Adrenal gland (tissue), 5 donors: ENCODE measurements around the gene LRRK2.

Experiments used
- CTCF ChIP-seq, 6 experiments: fragments of 450-650 bp in 4 of 6; fragments of 200-600 bp in 2 of 6; sonication (generic) in 1 of 6; IDR thresholded peaks; 1 replicate in 5 of 6; 2 replicates in 1 of 6; pipeline versions ENCODE4 v1.5.1 to v1.8.0; 2016 to 2021; ENCODE audit warnings: antibody characterized with exemption in 6 of 6, mild to moderate bottlenecking in 2 of 6, moderate library complexity in 1 of 6
- POLR2A ChIP-seq, 2 donors: fragments of 450-650 bp; IDR thresholded peaks; one replicate each; pipeline ENCODE4 v1.6.1; 2017; ENCODE audit warnings: antibody characterized with exemption in 2 of 2, mild to moderate bottlenecking in 2 of 2, moderate library complexity in 1 of 2
- donor health status: DM: no; HTN: no; CAD: no.

GRCh38 chr12:40254455-40255085, 29.8 kb downstream of the LRRK2 start:
- TF ChIP-seq POLR2A (IDR thresholded peaks at IDR 0.05) (no peak), CTCF (IDR thresholded peaks at IDR 0.05) (no peak)
